Nasal cavity respiratory epithelium epithelial cell of viscerocranial mucosa (primary cell): ENCODE results near the gene CLIP4. TPM values are rescaled to one million over a fixed set of nuclear protein-coding genes. Genes with fewer than 3 reads are reported as not detected.

Experiments used
- total RNA-seq: library from RNA; depleted of rRNA; stranded (reverse); fragments of >200 nt; gene quantifications from 2 replicates; pipeline ENCODE4 v1.2.3, GENCODE V29; 2014

The CLIP4 gene
- total RNA-seq, result 128 and 164 TPM in 2 replicates

GRCh38 chr2:29114946-29115609 is at the start of gene CLIP4:
CLIP4 (plus strand) TSS chr2:29115415; CDS start chr2:29121389, 5,974 bp downstream.

GRCh38 chr2:29074411-29074810 is 40.8 kb upstream of the CLIP4 start, which contains the start of gene PCARE:
PCARE (minus strand) TSS chr2:29074523; CDS start chr2:29074261, 262 bp downstream.

Other genes starting within 250 kb of the CLIP4 start
- 19.4 and 21.5 TPM in 2 replicates for gene TRMT61B, start 245.1 kb upstream of the CLIP4 start, total RNA-seq
- 123 and 178 TPM in 2 replicates for gene WDR43, start 220.7 kb upstream of the CLIP4 start, total RNA-seq
- not detected in 2 replicates for gene TOGARAM2, start 134.1 kb upstream of the CLIP4 start, total RNA-seq
- under 0.01 TPM in 1 of 2 replicates, not detected in the other for gene PCARE, start 40.9 kb upstream of the CLIP4 start, total RNA-seq